Lower lobe of right lung (tissue), 2 donors: ENCODE measurements around the gene ZNRF3. TPM values are rescaled to one million over a fixed set of nuclear protein-coding genes. Genes with fewer than 3 reads are reported as not detected.

Experiments
- ATAC-seq, 2 donors: fragments of 200-7000 bp; cut with Tn5 transposase; one replicate each; pipeline ENCODE4 v1.9.1; 2020 to 2022; ENCODE audit warnings: mild to moderate bottlenecking in 2 of 2, moderate library complexity in 2 of 2
- DNase-seq: peaks from one replicate; pipeline ENCODE4 v3.0.0-alpha.2; 2020
- H3K27ac ChIP-seq: fragments of 200-600 bp; one replicate; pipeline ENCODE4 v1.8.0; 2022
- H3K27me3 ChIP-seq: fragments of 200-600 bp; one replicate; pipeline ENCODE4 v1.8.0; 2022; ENCODE audit warnings: low read depth
- H3K36me3 ChIP-seq: fragments of 200-600 bp; one replicate; pipeline ENCODE4 v1.8.0; 2022; ENCODE audit warnings: mild to moderate bottlenecking
- H3K4me1 ChIP-seq: fragments of 200-600 bp; one replicate; pipeline ENCODE4 v1.8.0; 2022
- H3K4me3 ChIP-seq: fragments of 200-600 bp; one replicate; pipeline ENCODE4 v1.8.0; 2022; ENCODE audit warnings: mild to moderate bottlenecking
- H3K9me3 ChIP-seq: fragments of 200-600 bp; one replicate; pipeline ENCODE4 v1.8.0; 2022
- intact Hi-C: fragments of 100-400 bp; cut with DNase I; formaldehyde crosslinking; loops from one replicate; pipeline ENCODE4 v1.11.0; 2022
- total RNA-seq: library from RNA; stranded (reverse); fragmentation: NEBNext Ultra II Directional; extraction: Animal tissue kit (Norgen Biotek cat#: 25700); gene quantifications from one replicate; pipeline ENCODE4 v1.2.1, GENCODE V29; 2021
- TF ChIP-seq, protein P1 (sequence below): fragments of 200-600 bp; IDR thresholded peaks from one replicate; pipeline ENCODE4 v1.8.0; 2022; ENCODE audit warnings: antibody characterized with exemption, mild to moderate bottlenecking
- donor health status: DM: no; HTN: yes; CAD: no; lungs with severe emphysema.

Gene ZNRF3
- total RNA-seq, 1 donor from 2014 or later = 11.3 TPM

DNA sequence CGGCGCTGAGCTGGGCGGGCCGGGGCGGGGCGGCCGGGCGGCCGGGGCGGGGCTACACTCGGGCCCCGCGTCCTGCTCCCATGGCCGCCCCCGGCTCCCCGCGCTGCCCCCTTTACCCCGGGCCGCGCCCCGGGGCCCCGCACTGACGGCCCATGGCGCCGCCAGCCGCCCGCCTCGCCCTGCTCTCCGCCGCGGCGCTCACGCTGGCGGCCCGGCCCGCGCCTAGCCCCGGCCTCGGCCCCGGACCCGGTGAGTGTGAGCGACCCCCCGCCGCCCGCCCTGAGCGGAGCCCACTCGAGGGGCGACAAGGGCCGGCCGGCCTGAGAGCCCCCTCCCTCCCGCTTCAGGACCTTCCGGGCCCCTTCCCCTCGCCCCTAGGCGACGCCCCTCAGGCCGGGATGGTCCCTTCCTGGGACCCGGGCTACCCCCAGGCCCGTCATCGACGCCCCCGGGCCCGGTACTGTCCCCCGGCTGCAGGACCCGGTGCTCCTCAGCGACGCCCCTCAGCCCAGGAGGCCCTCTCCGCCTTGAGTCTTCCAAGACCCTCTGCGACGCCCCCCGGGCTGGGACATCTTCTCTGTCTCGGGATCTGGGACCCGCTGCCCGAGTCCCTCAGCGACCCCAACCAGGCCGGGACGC, 189.7 kb downstream of the ZNRF3 start, which contains the start of gene KREMEN1:
Gene KREMEN1, plus strand, starts transcription at position 57 of the 639 bp plus-strand sequence. Its CDS starts 96 bp downstream, at position 153.
- Histone ChIP-seq H3K4me1 (peaks cover 27% of the 10 kb centered on the region), H3K27me3 (peaks cover 10% of the 10 kb centered on the region), H3K9me3 (no peaks in the 10 kb centered on the region), H3K4me3 (peak within 1 kb of the TSS; percentile 85), H3K36me3 (no peaks in the 10 kb centered on the region), H3K27ac (peak within 1 kb of the TSS; percentile 71)
- intact Hi-C loops = no loop called here
- ATAC-seq (peak; percentile 3), DNase-seq (no peak)
- TF ChIP-seq, protein P1, sequence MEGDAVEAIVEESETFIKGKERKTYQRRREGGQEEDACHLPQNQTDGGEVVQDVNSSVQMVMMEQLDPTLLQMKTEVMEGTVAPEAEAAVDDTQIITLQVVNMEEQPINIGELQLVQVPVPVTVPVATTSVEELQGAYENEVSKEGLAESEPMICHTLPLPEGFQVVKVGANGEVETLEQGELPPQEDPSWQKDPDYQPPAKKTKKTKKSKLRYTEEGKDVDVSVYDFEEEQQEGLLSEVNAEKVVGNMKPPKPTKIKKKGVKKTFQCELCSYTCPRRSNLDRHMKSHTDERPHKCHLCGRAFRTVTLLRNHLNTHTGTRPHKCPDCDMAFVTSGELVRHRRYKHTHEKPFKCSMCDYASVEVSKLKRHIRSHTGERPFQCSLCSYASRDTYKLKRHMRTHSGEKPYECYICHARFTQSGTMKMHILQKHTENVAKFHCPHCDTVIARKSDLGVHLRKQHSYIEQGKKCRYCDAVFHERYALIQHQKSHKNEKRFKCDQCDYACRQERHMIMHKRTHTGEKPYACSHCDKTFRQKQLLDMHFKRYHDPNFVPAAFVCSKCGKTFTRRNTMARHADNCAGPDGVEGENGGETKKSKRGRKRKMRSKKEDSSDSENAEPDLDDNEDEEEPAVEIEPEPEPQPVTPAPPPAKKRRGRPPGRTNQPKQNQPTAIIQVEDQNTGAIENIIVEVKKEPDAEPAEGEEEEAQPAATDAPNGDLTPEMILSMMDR = no peak

DNA sequence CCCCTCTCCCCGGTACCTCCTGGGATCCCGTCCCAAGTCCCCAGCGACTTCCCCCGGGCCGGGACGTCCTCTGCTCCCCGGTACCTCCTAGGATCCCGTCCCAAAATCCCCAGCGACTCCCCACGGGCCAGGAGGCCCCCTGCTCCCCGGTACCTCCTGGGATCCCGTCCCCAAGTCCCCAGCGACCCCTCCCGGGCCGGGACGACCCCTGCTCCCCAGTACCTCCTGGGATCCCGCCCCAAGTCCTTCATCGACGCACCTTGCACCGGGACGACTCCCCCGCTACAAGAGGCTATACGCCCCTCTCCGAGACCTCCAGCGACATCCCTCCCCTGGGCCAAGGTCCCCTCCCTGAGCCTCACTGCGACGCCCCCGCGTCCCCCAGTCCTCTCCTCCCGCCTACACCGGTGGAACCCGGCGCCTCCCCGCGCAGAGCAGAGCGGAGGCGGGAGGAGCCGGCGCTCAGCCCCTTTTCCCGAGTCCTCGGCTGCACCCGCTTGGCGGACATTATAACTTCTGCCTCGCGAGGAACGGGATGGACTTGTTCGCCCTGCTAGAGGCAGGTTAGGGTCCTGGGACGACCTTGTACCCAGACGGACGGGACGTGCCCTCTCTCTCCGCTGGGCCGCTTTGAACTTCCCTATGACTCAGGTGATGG, 190.4 kb downstream of the ZNRF3 start:
- Histone ChIP-seq H3K9me3 (no peaks in the 10 kb centered on the region), H3K4me1 (peaks cover 32% of the 10 kb centered on the region), H3K27me3 (peaks cover 10% of the 10 kb centered on the region), H3K4me3 (peak overlapping the region; percentile 85), H3K36me3 (no peaks in the 10 kb centered on the region), H3K27ac (peak overlapping the region; percentile 71)
- peak; percentile 49 to 68 for ATAC-seq
- TF ChIP-seq, protein P1 = no peak
- intact Hi-C loops = no loop called here
- DNase-seq = peak; percentile 64

DNA sequence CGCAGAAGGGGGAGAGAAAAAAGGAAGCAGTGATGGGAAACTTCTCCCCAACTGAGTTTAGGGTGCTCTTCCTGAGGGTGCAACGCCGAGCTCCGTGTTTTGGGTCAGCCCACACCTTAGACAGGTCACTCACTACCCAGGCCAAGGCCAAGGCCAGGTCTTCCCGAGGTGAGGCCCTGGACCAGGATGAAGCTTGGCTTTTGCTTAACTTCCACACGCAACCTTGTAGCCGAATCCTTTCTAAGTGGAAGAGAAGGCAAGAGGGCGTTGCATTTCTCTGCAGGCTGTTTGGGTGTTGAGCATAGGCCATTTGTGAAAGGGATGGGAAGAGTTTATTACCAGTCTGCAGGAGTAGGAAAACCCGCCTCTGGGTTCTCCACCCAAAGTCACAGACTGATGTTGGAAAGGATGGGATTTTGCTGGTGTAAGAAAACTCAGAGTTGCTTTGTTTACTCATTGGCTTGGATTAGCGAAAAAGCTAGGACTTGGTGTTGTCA, 191.0 kb downstream of the ZNRF3 start:
- TF ChIP-seq, protein P1 = no peak
- Histone ChIP-seq H3K27me3 (peaks cover 10% of the 10 kb centered on the region), H3K27ac (peak overlapping the region; percentile 71), H3K4me3 (peak overlapping the region; percentile 85), H3K36me3 (no peaks in the 10 kb centered on the region), H3K9me3 (no peaks in the 10 kb centered on the region), H3K4me1 (peaks cover 38% of the 10 kb centered on the region)
- intact Hi-C loops = no loop called here
- DNase-seq = no peak
- peak in 1 of 2 donors; percentile 0 for ATAC-seq

DNA sequence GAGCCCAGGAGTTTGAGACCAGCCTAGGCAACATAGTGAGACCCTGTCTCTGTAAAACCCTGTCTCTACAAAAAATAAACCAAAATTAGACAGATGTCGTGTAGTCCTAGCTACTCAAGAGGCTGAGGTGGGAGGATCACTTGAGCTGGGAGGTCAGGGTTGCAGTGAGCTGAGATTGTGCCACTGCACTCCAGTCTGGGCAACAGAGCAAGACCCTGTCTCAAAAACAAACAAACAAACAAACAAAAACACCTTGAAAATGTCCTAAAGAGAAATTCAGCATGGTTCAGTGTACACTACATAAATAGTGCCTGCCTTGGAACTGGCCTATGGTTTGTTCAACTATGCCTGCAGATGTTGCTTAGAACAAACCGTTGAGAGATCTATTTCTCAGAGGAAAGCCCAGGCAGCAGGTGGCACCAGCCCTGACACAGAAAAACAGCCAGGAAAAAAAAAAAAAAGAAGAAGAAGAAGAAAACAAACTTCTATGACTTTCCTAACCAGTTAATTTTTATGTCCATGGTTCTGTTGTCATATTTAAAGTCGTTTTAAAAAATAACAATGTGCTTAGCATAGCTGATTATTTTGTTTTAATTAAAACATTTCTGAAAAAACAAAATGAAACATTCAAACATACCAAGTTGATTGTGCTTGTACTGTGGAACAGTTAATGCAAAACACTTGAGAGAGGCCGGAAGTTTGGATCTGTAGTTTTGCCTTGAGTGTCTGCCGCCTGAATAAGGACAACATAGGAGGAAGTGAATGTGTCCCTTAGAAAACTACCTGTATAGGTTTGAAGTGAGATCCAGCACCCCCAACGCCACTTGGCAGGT, 194.9 kb downstream of the ZNRF3 start:
- Histone ChIP-seq H3K4me3 (no peak overlapping the region), H3K27ac (no peak overlapping the region), H3K27me3 (no peaks in the 10 kb centered on the region), H3K4me1 (peaks cover 46% of the 10 kb centered on the region), H3K9me3 (no peaks in the 10 kb centered on the region), H3K36me3 (no peaks in the 10 kb centered on the region)
- TF ChIP-seq, protein P1 = no peak
- ATAC-seq (no peak), DNase-seq (no peak)
- intact Hi-C loops = no loop called here

DNA sequence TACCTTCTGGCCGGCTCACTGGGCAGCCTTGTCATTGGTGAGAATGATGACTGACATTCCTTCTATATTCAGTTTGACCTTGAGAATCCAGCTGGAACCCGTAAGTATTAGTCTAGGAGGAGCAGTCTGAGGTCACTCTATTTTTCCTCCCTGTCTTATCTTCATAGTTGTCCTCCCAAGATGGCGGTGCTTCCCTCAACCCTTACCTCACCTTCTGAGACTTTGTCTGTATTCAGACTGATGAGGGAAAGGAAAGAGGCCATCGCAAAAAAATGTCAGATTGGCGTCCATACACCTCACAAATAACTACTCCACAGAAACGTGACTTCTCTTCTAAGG, 195.5 kb downstream of the ZNRF3 start:
- Histone ChIP-seq H3K9me3 (no peaks in the 10 kb centered on the region), H3K4me1 (peaks cover 51% of the 10 kb centered on the region), H3K27me3 (no peaks in the 10 kb centered on the region), H3K4me3 (no peak overlapping the region), H3K36me3 (no peaks in the 10 kb centered on the region), H3K27ac (peak overlapping the region; percentile 49)
- DNase-seq (no peak), ATAC-seq (no peak)
- TF ChIP-seq, protein P1 = no peak
- intact Hi-C loops = no loop called here
